HG02840 (cell line): ENCODE measurements around the gene RAI1.

Experiments used
- ATAC-seq: cut with Tn5 transposase; IDR thresholded peaks from one replicate; pipeline ENCODE4 v1.9.1; 2021; ENCODE audit warnings: mild to moderate bottlenecking, moderate library complexity, moderate number of reproducible peaks; ENCODE audit not compliant: unreplicated experiment, low FRiP score

The RAI1 gene

GRCh38 chr17:17761894-17762743 is 80.9 kb downstream of the RAI1 start:
- ATAC-seq, result no peak

DNA sequence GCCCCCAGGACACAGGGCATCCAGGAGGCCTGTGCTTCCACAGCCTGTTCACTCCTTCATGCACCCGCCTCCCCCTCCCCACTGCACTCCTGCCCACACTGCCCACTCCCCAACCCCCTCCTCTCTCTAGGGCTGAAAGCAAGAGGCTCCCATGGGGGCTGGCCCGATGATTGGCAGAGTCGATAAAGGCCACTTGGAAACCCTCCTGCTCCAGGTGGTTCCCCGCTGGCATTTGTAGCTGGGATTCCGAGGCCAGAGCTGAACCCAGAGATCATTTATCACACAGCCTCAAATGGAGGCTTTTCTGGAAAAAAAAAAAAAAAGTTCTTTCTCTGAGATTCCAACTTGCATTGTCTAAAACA is 81.5 kb downstream of the RAI1 start:
- ATAC-seq, result no peak

- ATAC-seq, result no peak
Observed at GRCh38 chr17:17763136-17763535, 81.9 kb downstream of the RAI1 start.

DNA sequence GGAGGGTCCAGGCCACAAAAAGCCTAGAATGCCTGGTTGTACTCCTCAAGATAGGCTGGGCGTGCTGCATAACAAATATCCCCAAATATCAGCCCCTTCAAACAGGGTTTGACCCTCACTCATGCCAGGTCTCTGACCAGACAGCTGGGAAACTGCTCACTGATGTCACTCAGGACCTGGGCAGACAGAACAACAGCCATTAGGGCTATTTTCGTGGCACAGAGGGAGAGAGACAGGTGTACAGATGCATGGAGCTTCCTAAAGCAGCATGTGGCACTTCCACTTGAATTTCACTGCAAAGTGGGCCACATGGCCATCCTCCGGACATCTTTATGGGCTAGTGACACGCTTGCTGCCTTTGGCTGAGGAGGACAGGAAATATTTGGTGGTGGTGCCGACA is 82.5 kb downstream of the RAI1 start:
- ATAC-seq, result no peak

DNA sequence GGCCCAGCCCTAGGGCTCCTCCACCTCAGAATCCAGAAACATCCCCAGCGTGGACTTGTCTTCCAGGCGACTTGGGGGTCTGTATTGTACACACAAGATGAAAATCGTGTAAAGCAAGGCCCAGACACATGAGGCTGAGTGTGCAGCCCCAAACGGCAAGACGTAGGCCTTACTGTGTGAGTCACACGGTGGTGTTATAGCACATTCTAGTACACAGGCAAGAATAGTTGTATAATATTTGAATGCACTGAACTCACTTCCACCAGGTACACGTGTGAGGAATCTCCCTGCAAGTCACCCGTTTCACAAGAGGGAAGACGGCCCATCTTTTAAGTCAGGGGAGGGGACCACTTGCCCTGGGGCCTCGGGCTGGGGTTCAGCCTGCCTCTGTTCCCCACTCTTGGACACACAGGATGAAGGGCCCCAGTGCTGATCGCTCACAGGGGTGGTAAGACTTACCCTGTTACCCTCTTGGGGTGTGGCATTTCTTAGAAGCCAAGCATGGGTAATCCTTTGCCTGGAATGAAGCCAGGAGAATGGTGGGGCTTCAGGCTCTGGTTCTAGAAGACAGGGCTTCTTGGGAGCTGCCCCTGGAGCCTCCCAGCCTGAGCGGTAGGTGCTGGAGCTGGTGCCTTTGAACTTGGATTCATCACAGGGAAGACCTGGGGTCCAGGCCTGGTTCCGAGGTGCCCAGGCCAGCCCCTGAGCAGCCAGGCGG is 84.3 kb downstream of the RAI1 start:
- ATAC-seq, result no peak

DNA sequence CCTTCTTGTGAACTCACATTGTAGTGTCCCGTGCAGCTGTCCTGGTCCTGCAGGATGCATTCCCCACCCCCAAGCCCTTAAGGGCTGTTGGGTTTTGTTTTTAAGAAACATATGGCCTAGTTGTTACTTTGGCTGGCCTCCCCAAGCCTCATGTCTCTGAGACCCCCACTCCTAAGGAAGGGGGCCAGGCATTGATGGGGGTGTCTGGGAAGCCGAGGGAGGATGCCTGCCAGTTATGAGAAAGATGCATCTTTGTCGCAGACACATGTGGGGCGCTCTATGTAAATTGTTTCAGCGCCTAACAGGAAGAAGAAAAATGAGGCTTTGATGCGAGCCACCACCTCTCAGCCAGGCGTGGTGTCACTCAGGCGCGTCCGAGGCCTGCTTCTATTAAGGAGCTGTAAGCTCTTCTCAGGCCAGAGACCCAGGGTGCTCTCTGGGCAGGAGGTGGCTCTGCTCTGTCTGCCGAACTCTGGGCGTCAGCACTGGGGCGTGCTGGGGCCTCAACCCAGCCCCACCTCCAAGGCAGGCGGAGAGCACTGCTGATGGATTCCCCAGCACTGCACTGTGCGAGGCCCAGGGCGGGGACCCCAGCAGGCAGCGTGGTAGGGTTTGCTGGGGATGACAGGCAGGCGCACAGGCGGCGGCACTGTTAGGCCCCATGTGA is 85.0 kb downstream of the RAI1 start:
- ATAC-seq, result no peak

DNA sequence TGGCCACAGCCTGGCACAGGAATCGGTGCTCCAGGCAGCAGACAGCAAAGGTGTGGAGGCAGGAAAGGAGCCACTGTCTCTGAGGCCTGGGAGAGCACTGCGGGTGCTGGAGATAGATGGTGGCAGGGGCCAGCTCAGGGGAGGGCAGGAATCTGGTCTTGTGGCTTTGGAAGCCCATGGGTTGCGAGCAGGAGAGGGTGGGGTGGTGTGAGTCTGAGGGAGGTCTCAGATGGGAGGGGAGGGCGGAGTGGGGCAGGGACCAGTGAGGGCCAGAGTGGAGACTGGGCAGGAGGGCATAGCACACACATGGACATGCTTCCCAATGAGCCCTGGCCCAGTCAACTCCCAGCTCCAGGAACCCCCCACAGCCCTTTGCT is 85.5 kb downstream of the RAI1 start:
- ATAC-seq, result no peak

GRCh38 chr17:17767154-17767869 is 86.1 kb downstream of the RAI1 start:
- ATAC-seq, result no peak

- no peak for ATAC-seq
Observed at GRCh38 chr17:17767887-17768418, 86.7 kb downstream of the RAI1 start.

GRCh38 chr17:17768424-17769088 is 87.3 kb downstream of the RAI1 start:
- no peak for ATAC-seq

DNA sequence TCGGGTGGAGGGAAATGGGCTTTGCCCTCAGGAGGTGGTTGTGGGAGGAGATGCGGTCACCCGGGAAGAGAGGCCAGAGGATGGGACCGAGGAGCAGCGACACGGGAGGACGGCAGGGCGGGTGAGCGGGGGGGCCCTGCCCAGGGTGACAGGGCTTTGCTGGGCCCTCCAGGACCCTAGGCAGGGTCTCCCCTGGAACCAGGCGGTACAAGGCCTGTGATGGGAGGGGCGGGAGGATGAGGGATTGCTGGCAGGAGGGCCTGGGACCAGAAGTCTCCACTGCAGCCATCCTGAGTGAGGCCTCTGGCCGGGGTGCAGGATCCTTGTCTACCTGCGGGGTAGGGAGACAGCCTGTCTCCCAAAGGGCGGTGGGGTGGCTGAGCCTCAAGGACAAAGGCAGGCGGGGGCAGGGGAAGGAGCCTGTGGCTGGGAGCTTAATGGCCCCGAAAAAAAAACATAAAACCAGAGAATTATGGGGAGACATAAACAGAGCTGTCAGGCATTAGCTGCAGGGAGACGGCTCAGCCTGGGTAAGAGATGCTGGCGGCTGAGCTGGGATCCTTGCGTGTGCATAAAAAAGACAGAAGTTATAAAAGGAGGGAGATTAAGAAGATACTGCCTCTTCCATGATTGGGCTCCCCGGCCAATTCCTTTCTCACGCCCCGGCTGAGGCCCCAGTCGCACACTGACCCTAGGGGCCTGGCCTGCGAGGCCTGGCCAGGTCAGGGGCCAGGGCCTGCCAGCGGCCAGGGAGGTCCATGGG is 88.8 kb downstream of the RAI1 start:
- no peak for ATAC-seq

DNA sequence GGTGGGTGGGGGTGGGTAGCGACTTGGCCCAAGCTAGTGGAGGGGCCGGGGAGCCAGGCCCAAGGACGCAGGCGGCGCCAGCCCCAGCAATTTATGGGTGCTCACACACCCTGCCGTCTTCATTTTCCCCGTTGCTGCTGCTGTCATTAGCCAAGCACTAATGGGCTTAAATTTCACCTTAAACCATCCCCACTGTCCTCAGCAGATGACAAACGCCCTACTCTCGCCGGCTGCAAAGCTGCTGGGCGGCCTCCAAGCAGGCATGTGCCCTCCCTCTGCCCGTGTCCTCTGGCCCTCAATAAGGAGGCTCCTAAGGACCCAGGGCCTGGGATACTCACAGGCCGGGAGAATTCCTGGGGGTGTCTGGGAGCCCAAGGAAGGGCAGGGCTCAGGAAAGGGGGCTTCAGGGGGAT is 89.4 kb downstream of the RAI1 start:
- ATAC-seq, result no peak

DNA sequence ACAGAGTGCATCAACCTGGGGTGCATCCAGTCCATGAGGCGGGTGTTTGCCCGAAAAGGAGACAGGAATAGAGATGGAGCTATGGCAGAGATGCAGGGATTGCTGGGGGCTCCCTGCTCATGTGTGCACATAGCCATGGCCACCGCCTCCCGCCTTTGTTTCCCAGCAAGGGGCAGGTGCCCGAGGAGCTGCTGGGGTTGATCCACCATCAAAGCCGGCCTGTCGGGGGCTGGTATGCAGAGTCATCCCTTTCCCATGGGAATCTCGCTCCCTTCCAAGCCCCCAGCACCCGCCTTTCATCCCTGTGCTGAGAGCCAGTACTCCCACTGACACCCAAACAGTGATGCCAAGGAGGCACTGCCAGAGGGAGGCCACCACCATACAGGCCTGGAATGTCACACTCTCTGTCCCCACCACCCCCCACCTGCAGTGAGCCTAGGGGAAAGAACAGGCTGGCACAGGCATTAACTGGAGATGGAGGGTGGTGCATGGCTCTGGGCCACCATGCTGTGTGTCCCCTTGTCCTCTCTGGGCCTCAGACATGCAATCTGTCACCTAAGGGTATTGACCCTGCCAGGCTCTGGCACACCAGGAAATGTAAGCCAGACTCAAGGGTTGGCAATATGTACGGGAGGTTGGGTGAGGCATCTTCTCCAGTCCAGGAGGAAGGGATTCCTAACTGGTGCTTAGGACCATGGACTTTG is 90.4 kb downstream of the RAI1 start:
- ATAC-seq, result no peak

DNA sequence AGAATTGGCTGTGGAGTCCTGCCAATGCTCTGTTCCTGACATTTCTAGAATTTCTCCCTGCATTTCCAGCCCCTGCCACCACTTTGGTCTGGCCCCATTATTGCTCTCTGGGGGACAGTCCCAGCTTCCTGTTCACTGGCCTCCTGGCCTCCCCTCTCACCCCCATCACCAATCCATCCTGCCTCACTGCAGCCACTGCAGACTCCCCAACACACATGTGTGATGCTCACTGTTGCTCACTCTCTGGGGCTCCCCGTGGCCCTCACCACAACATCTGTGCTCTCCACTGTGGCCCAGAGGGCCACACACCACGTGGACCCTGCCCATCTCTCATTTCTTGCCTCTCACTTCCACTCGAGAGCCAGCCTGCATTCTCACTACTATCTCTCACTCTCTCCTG is 91.0 kb downstream of the RAI1 start:
- no peak for ATAC-seq

- no peak for ATAC-seq
Observed at GRCh38 chr17:17774009-17774881, 93.0 kb downstream of the RAI1 start.

- ATAC-seq, result no peak
Observed at GRCh38 chr17:17776889-17777288, 95.6 kb downstream of the RAI1 start.

DNA sequence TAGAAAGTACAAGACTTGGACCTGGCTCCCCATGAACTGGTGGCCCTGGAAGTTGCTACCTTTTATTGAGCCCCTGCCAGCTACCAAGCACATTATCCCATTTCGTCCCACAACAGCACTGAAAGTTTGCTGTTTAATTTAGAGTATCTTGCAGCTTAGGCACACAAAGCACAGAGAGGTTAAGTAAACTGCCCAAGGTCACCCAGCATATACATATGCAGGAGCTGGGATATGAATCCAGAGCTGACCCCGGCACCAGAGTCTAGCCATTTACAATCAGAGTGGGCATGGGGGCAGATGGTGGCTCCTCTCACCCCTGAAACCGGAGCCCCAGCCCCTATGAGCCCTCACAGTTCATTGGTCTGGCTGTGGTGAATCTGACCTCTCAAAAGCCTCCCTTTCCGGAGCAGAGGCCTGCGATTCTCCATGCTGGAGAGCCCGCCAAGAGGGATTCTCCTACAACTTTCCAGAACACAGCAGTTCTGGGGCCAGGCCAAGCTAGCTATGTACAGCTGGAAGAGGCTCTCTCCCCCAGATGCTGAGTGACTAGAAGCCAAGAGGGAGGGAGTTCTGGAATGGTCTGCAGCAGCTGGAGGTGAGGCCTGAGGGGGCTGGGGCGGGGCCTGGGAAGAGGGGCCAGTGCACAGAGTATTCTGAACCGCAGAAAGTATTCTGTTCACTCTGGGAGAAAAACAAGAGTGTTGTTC is 97.2 kb downstream of the RAI1 start:
- no peak for ATAC-seq
